PC-3 (cell line): ENCODE measurements around the gene MAD2L1BP. TPM values are rescaled to one million over a fixed set of nuclear protein-coding genes. Genes with fewer than 3 reads are reported as not detected.

ENCODE experiments used
- ATAC-seq: fragments of 200-7000 bp; cut with Tn5 transposase; 2 replicates; pipeline ENCODE4 v1.9.1; 2020; ENCODE audit warnings: mild to moderate bottlenecking, moderate library complexity
- BruUV-seq: library from RNA; stranded (reverse); fragments of 400-500 nt; replicated peaks from 2 replicates; lab custom pipeline; 2021; lab: Mats Ljungman, UMichigan
- CTCF ChIA-PET: fragments of 300-600 bp; sonication (Branson Sonifier 250); formaldehyde crosslinking; loops from one replicate; lab custom pipeline; 2022; ENCODE audit warnings: antibody characterized with exemption; lab: Charles Lee
- POLR2A ChIA-PET: fragments of 300-600 bp; sonication (Branson Sonifier 250); formaldehyde crosslinking; loops from one replicate; lab custom pipeline; 2022; ENCODE audit warnings: antibody characterized with exemption; ENCODE audit not compliant: unreplicated experiment; lab: Charles Lee
- DNase-seq: peaks from one replicate; pipeline ENCODE4 v3.0.0-alpha.2; 2015
- H2AFZ ChIP-seq: fragments of 300-600 bp; sonication (generic); 2 replicates; pipeline ENCODE4 v1.6.0; 2016; ENCODE audit warnings: antibody characterized with exemption, low read length
- H3F3A ChIP-seq: fragments of 300-600 bp; sonication (generic); one replicate; pipeline ENCODE4 v1.6.0; 2017; ENCODE audit warnings: antibody characterized with exemption, low read length, control low read depth, mild to moderate bottlenecking; ENCODE audit not compliant: unreplicated experiment
- H3K27ac ChIP-seq: fragments of 300-600 bp; sonication (generic); 2 replicates; pipeline ENCODE4 v1.5.1; 2016; ENCODE audit warnings: mild to moderate bottlenecking, low read length
- H3K27me3 ChIP-seq: fragments of 300-600 bp; sonication (generic); 2 replicates; pipeline ENCODE4 v1.6.1; 2016; ENCODE audit warnings: low read length, mixed read lengths
- H3K36me3 ChIP-seq: fragments of 300-600 bp; sonication (generic); 2 replicates; pipeline ENCODE4 v1.6.1; 2016; ENCODE audit warnings: low read depth, mixed run types, low read length, mixed read lengths
- H3K4me1 ChIP-seq: fragments of 300-600 bp; sonication (generic); 2 replicates; pipeline ENCODE4 v1.5.1; 2016; ENCODE audit warnings: low read length; ENCODE audit not compliant: insufficient read depth
- H3K4me2 ChIP-seq: fragments of 300-600 bp; sonication (generic); 2 replicates; pipeline ENCODE4 v1.6.0; 2016; ENCODE audit warnings: low read length
- H3K4me3 ChIP-seq: fragments of 300-600 bp; sonication (generic); 2 replicates; pipeline ENCODE4 v1.5.1; 2016; ENCODE audit warnings: mild to moderate bottlenecking, low read length, mixed read lengths
- H3K79me2 ChIP-seq: fragments of 300-600 bp; sonication (generic); 2 replicates; pipeline ENCODE4 v1.6.1; 2017; ENCODE audit warnings: low read length, mixed read lengths
- H3K9ac ChIP-seq: fragments of 300-600 bp; sonication (generic); 2 replicates; pipeline ENCODE4 v1.6.0; 2016; ENCODE audit warnings: mild to moderate bottlenecking, low read length
- H3K9me2 ChIP-seq: fragments of 300-600 bp; sonication (generic); replicated peaks from 2 replicates; pipeline ENCODE4 v1.6.1; 2016; ENCODE audit warnings: mixed run types, low read length, mixed read lengths
- H3K9me3 ChIP-seq: fragments of 300-600 bp; sonication (generic); 2 replicates; pipeline ENCODE4 v1.6.1; 2016; ENCODE audit warnings: low read length, mixed read lengths
- H4K20me1 ChIP-seq: fragments of 300-600 bp; sonication (generic); 2 replicates; pipeline ENCODE4 v1.6.1; 2016; ENCODE audit warnings: low read length, mixed read lengths
- EZH2 ChIP-seq: fragments of 300-600 bp; sonication (generic); IDR thresholded peaks from one replicate; pipeline ENCODE4 v1.6.1; 2017; ENCODE audit warnings: antibody characterized with exemption, mild to moderate bottlenecking, low read length; ENCODE audit not compliant: unreplicated experiment
- EZH2phosphoT487 ChIP-seq: fragments of 300-600 bp; sonication (generic); IDR thresholded peaks from 2 replicates; pipeline ENCODE4 v1.6.1; 2018; ENCODE audit warnings: mild to moderate bottlenecking, antibody characterized with exemption, low read length, borderline replicate concordance
- intact Hi-C: fragments of 100-400 bp; cut with micrococcal nuclease; formaldehyde crosslinking; loops from 2 replicates; pipeline ENCODE4 v1.9.0; 2023
- total RNA-seq: library from RNA; depleted of rRNA; stranded (reverse); fragments of >200 nt; gene quantifications from 2 replicates; pipeline ENCODE4 v1.2.3, GENCODE V29; 2014
- TF ChIP-seq, protein P1 (sequence below): fragments of 300-600 bp; sonication (generic); conservative IDR thresholded peaks from 2 replicates; pipeline ENCODE4 v1.5.1; 2017; ENCODE audit warnings: antibody characterized with exemption, low read depth, mild to moderate bottlenecking, low read length

The MAD2L1BP gene
- total RNA-seq, 1 experiment from 2014 or later, result 40.9 TPM

DNA sequence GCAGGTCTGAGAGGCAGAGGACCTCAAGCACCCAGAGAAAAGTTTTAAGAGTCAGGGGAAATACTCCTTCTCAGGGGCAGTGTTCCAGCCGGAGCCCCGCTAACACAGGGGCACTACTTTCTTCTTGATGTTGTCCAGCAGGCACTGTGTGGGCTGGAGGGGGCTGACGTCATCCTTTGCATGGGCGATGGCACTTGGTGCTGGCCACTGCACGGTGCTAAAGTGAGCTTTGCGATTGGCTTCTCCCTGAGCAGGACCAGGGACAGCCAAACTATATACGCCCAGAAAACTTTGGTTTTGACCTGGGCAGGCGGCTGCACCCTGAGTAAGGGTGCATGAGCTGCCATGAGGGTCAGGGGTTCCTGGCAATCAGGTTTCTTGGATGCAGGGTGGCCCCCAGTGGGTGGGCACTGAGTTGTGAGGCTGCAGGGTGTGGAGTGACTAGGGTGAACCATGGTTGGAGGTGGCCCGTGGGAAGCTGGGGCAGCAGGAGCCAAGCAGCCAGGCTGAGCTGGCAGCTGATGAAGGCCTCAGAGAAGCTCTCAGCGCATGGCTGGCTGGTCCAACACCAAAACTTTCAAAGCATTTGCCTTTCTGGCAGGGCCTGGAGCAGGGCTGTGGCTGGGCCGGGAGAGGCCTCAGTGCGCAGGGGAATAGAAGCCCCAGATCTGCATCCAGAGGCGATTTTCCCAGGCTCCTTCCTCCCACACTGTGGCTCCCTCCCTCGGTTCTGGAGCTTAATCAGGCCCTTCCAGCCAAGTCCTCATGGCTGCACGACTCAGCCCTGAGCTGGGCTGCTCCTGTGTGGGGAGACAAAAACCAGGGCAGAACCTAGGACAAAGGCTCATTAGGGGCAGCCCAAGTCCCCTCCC lies 33.6 kb downstream of the MAD2L1BP start:
- no peak overlapping the region for H3K4me3 ChIP-seq
- ChIA-PET POLR2A (no interaction called here), CTCF (interaction anchor here (1.1 kb wide), 1 partner anchor 104 kb away, joined by 3 read pairs; no protein-coding TSS in a partner anchor)
- DNase-seq, result no peak
- peak overlapping the region; percentile 35 for H3K4me2 ChIP-seq
- peaks cover 13% of the 10 kb centered on the region for H3K36me3 ChIP-seq
- ATAC-seq, result no peak
- no peak overlapping the region for H2AFZ ChIP-seq
- no peaks in the 10 kb centered on the region for H3K79me2 ChIP-seq
- H3K9me2 ChIP-seq, result no peaks in the 10 kb centered on the region
- no peaks in the 10 kb centered on the region for H3F3A ChIP-seq
- H3K9ac ChIP-seq, result no peak overlapping the region; the same call in 1 of the 2 replicates
- H4K20me1 ChIP-seq, result no peaks in the 10 kb centered on the region
- H3K9me3 ChIP-seq, result no peaks in the 10 kb centered on the region
- intact Hi-C loops, result loop anchor here (5.0 to 10.0 kb wide), 2 partner anchors 56 to 83 kb away; no protein-coding TSS in a partner anchor
- H3K4me1 ChIP-seq, result peaks cover 46% of the 10 kb centered on the region
- H3K27me3 ChIP-seq, result no peaks in the 10 kb centered on the region
- no TSS peak for BruUV-seq
- TF ChIP-seq EZH2phosphoT487 (no peak), EZH2 (no peak)
- TF ChIP-seq, protein P1, sequence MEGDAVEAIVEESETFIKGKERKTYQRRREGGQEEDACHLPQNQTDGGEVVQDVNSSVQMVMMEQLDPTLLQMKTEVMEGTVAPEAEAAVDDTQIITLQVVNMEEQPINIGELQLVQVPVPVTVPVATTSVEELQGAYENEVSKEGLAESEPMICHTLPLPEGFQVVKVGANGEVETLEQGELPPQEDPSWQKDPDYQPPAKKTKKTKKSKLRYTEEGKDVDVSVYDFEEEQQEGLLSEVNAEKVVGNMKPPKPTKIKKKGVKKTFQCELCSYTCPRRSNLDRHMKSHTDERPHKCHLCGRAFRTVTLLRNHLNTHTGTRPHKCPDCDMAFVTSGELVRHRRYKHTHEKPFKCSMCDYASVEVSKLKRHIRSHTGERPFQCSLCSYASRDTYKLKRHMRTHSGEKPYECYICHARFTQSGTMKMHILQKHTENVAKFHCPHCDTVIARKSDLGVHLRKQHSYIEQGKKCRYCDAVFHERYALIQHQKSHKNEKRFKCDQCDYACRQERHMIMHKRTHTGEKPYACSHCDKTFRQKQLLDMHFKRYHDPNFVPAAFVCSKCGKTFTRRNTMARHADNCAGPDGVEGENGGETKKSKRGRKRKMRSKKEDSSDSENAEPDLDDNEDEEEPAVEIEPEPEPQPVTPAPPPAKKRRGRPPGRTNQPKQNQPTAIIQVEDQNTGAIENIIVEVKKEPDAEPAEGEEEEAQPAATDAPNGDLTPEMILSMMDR, result no peak
- peak overlapping the region; percentile 80 for H3K27ac ChIP-seq

DNA sequence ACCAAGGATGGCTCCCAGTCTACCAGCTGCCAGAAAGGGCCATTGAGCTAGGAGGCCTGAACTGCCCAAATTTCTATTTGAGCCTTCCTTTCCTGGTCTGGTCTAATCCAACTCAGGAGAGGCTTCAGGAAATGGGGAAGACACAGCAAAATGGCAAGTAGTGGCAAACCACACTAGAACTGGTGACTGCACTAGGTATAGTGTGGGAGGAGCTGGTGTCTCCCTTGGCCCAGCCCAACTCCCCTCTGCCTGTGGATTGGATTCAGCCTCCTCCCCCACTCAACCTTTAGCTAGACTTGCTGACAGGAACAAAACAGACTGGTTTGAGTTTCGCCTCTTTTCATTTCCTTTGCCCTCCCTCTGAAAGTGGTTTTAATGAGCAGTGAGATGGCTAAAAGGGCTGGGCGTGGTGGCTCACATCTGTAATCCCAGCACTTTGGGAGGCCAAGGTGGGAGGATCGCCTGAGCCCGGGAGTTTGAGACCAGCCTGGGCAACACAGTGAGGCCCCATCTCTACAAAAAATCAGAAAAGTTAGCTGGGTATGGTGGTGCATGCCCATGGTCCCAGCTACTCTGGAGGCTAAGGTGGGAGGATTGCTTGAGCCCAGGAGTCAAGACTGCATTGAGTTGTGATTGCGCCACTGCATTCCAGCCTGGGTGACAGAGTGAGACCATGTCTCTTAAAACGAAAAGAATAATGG lies 34.4 kb downstream of the MAD2L1BP start:
- ATAC-seq (no peak), DNase-seq (peak; percentile 77)
- no peaks in the 10 kb centered on the region for H3K9me2 ChIP-seq
- CTCF ChIA-PET, result interaction anchor here (0.5 to 1.1 kb wide), 3 partner anchors 100 to 103 kb away, joined by 3 to 5 read pairs (median 3); partner anchors contain the start of gene VEGFA
- peaks cover 19% of the 10 kb centered on the region for H3K36me3 ChIP-seq
- POLR2A ChIA-PET, result no interaction called here
- intact Hi-C loops, result loop anchor here (5.0 to 10.0 kb wide), 2 partner anchors 55 to 82 kb away; no protein-coding TSS in a partner anchor
- H3F3A ChIP-seq, result no peaks in the 10 kb centered on the region
- peak overlapping the region; percentile 35 for H3K4me2 ChIP-seq
- H3K9me3 ChIP-seq, result no peaks in the 10 kb centered on the region
- TF ChIP-seq, protein P1, result no peak
- TF ChIP-seq EZH2, result no peak
- no peak for TF ChIP-seq EZH2phosphoT487
- no peak overlapping the region for H2AFZ ChIP-seq
- H3K27me3 ChIP-seq, result no peaks in the 10 kb centered on the region
- H3K79me2 ChIP-seq, result no peaks in the 10 kb centered on the region
- no peaks in the 10 kb centered on the region for H4K20me1 ChIP-seq
- H3K4me1 ChIP-seq, result peaks cover 42% of the 10 kb centered on the region
- H3K27ac ChIP-seq, result peak overlapping the region; percentile 80
- H3K9ac ChIP-seq, result peak overlapping the region; percentile 6; the same call in 1 of the 2 replicates
- H3K4me3 ChIP-seq, result no peak overlapping the region
- no TSS peak for BruUV-seq
